HG03039 (cell line): Measurements from ENCODE around the gene YWHAE.
"Not testable (repeated sequence)": the region's sequence is repeated elsewhere in the genome, so short reads cannot be mapped to it uniquely, and the experiment has no call there.

ENCODE experiments used
- ATAC-seq: cut with Tn5 transposase; IDR thresholded peaks from one replicate; pipeline ENCODE4 v1.9.1; 2021; ENCODE audit warnings: mild to moderate bottlenecking, moderate library complexity; ENCODE audit not compliant: unreplicated experiment

YWHAE gene

DNA sequence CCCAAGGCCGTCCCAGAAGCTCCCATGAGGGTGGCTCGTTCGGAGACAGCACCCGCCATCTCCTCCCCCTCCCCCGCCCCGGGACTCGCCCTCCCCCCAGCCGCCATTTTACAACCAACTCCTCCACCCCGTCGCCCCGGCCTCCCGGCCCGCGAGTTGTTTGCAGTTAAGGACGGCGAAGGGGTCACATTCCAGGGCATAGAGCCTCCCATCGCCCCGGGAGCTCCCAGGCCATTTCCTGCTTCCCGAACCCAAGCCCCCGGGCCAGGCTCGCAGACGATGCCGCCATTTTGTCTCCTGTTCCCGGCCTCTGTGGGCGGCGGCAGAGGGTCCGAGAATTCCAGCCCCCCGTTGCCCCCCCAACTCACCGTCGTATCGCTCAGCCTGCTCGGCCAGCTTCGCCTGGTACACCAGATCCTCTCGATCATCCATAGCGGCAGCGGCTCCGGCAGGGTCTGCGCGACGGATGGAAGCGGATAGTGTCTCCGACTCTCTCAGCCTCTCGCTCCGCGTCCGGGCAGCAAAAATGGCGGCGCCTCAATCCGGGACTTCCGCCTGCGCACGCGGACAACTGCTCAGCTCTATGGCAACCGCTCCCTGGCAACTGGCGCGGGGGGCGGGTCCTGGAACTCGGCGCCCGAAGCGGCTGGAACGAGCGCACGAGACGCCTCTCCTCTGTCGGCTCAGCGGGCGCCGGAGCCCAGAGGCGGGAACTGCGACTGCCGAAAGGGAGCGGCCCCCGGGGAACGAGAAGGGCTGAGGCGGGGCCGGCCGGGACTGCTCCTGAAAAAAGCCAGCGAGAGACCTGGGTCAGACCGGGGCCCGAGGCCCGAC, at the start of gene YWHAE:
Gene YWHAE (minus strand): TSS at position 544 of the 834 bp plus-strand sequence. CDS start 112 bp downstream, at position 432.
- peak; percentile 83 for ATAC-seq

DNA sequence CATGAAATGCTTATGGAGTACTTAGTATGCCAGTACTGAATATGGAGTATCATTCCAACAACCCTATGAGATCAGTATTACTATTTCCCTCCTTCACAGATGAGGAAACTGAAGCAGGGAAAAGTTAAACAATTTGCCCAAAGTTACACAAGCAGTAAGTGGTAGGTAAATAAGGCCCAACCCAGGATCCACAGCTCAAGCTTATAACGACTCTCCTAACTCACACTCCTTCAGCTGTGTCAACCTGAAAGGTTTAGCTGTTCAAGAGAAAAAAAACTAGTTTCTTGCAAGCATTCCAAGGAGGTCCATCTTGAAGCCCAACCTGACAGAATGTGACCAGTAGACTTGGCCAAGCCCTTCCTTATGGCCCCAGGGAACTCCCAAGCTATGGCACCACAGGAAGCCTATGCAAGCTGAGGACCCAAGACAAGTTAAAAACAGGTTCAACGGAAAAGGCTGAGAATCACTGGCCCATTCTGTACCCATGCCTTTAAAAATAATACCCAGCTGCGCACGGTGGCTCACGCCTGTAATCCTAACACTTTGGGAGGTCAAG, 49.5 kb upstream of the YWHAE start:
- no peak for ATAC-seq

DNA sequence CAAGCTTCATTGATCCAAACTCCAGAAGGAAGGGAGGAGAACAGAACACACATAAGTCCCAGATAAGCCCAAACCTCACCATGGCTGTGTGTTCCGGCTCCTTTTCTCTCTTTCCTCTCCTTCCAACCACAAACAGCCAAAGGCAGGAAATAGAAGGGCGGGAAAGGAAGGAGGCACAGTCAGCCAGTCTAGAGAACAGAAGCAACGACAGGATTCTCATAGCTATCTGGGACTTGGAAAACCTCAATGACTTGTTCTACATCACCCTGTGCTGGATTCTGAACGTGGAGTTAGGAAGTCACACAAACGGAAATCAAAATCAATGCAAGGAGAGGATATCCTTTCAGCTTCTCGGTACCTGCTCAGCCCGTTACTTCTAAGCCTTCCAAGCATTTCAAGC, 47.0 kb upstream of the YWHAE start:
- no peak for ATAC-seq

DNA sequence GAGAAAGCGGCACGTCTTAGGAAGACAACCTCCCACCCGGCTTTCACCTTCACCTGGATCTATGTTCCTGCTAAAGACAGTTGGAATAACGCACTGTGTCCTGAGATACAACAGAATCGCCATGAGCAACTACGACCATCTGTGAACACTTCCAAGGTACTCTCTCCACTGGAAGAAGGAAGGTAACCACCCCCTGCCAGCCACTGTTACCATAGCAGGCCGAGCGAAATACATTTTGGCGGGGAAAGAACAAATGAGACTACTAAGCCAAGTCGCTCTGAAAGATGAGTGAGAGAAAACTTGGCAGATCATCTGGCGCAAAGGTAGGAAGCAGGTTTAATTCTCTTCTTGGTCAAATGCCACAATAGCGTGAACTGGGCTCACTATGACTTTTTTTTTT, 46.2 kb upstream of the YWHAE start:
- ATAC-seq, result no peak

DNA sequence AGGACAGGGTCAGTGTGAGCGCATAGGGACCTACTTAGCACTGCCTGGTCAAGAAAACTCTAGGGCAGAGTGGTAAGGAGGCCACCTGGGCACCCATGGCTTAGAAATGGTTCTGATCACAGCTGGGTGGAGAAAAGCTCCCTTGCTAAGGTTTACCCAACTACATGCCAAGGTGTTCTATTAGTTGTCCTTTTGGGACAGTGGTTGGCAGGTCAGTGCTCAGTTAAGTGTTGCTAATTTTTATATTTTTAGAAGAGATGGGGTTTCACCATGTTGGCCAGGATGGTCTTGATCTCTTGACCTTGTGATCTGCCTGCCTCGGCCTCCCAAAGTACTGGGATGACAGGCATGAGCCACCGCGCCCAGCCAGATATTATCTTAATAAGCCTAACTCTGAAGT, 45.7 kb upstream of the YWHAE start:
- not testable (repeated sequence) for ATAC-seq

DNA sequence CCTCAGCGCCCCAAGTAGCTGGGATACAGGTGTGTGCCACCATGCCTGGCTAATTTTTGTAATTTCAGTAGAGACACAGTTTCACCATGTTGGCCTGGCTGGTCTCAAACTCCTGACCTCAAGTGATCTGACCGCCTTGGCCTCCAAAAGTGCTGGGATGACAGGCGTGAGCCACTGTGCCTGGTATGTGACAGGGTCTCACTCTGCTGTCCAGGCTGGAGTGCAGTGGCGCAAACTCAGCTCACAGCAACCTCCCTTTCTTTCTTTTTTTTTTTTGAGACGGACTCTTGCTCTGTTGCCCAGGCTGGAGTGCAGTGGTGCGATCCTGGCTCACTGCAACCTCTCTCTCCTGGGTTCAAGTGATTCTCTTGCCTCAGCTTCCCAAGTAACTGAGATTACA, 42.7 kb upstream of the YWHAE start:
- not testable (repeated sequence) for ATAC-seq

DNA sequence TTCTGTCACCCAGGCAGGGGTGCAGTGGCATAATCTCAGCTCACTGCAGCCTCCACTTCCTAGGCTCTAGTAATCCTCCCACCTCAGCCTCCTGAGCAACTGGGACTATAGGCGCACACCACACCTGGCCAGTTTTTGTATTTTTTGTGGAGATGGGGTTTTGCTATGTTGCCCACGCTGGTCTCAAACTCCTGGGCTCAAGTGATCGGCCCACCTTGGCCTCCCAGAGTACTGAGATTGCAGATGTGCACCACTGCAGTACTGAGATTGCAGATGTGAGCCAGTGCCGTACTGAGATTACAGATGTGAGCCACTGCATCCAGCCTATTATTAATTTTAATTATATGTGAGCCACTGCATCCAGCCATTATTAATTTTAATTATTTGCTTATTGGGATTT, 42.2 kb upstream of the YWHAE start:
- no peak for ATAC-seq

DNA sequence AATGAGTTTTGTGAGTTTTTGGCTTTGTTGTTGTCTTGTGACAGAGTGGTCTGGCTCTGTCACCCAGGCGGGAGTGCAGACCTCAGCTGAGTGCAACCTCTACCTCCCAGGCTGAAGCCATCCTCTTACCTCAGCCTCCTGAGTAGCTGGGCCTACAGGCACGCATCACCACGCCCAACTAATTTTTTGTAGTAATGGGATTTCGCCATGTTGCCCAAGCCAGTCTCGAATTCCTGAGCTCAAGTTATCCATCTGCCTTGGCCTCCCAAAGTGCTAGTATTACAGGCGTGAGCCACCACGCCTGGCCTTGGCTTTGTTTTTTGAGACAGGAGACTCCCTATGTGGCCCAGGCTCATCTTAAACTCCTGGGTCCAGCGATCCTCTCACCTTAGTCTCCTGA, 40.9 kb upstream of the YWHAE start:
- ATAC-seq, result no peak

DNA sequence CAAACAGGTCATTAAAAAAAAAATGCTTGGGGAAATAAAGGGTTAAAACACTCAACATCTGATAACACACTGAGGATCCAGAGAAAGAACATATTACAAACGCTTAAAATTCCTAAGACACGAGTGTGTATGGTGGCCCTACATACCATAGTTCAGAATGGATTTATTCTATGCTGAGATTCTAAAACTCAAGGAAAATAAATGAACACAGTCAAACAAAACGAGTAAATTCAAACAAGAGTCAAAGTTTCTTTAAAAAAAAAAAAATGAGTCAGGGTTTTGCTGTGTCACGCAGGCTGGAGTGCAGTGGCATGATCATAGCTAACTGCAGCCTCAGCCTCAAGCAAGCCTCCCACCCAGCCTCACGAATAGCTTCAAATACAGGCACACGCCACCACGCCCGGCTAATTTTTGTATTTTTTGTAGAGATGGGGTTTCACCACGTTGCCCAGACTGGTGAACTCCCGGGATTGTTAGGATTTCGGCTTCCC, 38.6 kb upstream of the YWHAE start:
- no peak for ATAC-seq

DNA sequence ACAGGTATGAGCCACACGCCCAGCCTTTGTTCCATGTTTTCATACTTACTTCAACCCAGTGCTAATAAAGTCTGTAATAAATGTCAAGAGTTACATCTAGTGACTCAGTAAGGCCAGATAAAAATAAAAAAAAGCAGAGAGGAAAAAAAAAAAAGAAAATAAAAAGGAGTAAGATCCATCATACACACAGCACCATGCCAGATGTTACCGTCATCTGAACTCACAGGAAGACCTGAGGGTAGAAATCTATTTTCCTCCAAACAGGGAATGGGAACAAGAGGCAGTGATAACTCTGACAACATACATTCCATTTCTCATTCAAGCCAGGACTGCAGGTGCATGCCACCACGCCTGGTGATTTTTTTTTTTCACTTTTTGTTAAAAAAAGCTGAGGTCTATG, 35.3 kb upstream of the YWHAE start:
- no peak for ATAC-seq

DNA sequence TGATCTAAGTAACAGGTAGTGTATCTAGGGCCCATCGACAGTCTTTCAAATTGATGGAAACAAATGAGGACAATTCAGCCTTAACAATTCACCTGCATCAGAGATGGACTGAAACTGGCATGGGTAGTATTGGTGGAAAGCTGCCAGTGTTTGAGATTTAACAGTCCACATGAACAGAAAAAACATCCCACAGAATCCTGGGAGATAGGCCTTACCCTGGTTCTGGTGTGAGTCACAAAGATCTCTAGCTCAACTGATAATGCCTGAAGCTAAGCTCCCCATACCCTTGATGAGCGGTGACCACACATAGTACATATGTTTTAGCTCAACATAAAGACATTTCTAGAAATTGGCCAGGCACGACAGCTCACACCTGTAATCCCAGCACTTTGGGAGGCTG, 34.1 kb upstream of the YWHAE start:
- ATAC-seq, result no peak

DNA sequence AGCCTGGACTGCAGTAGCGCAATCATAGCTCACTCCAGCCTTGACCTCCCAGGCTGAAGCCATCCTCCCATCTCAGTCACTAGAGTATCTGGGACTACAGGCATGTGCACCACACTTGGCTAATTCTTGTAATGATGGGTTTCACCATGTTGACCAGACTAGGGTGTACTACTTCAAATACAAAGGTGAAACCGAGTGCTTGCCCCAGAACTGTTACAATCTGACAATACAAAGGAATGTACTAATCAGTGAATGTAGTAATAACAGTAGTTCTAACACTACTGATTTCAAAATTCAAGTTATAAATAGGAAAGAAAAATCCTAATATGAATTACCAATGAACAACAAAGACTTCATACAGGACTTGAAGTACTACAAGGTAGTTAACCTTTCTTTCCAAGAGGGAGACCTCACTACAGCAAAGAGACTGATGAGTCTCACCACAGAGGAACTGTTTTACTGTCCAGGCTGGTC, 31.6 kb upstream of the YWHAE start:
- no peak for ATAC-seq

DNA sequence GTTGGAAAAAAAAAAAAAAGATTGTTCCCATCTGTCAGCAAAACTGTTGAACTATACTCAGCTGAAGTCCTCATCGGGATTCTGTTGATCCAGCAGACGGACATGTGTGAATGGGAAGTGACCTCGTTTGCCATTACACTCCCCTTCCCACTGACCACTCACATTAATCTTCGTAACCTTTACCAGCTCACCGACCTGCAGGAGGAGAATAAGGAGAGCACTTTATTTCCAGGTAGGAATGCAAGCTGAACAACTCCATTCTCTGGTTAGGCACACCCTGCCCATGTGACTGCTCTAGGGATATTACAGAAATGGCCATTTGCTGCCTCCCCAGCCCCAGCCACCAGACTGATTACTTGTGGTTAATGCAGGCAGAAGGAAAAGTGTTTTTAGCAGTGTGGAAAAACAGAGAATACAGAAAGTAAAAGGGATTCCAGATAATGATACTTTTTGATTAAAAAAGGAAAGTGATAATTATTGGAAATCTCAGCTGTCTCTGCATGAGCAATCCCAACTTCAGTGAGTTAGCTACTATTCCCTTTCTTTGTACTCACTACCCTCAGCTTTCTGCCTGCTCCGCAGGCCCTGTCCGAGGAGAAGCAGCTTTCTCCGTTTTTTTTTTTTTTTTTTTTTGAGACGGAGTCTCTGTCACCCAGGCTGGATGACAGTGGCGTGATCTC, 23.6 kb upstream of the YWHAE start:
- ATAC-seq, result no peak

DNA sequence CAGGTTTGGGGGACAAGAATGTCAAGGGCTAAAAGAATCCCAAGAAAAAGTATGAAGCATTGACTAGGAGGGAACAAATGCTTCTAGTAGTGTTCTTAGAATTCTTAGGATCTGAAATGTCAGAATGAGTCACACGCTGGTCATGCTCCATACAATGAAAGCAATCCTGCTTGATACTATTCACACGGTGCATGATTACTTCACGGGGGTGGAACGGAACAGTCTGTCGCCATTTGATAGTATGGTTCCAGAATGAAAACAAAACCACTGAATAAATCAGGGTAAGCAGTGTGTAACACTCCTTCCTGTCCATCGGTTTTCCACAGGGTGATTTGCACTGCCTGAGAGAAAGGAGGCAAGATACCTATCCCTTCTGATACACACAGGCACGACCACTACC, 22.9 kb upstream of the YWHAE start:
- no peak for ATAC-seq

DNA sequence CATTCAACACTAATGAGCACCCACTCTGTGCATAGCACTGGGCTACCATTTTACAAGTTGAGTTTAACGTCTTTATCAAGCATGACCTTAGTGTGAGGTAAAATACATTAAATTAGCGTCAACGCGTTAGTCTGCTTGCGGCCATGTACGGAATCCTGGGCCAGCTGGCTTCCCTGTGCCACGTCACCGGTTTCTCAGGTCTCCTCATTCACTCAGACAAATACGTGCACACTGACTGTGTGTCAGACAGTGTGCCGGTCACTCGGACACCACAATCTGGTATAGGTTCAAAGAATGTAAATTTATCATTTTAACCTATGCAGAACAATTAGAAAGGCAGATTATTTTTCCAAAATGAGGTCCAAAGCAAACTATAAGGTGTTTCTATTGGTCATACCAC, 21.4 kb upstream of the YWHAE start:
- ATAC-seq, result no peak

DNA sequence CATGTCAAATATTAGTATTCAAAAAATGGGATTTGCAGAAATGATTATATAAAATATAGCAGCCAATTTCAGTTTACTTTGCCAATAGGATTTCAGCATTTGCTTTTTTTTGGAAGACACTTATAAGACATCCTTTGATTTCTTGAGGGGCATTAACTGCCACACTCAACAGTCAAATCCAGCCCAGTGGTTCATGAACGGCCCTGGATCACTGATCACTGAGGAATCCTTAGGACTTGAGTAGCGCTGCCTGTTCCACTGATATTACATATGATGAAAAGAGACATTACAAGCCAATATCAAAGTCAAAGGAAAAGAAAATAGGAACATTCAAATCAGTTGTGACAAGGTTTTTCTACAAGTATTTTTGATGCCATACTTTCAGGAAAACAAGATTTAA, 21.0 kb upstream of the YWHAE start:
- no peak for ATAC-seq

DNA sequence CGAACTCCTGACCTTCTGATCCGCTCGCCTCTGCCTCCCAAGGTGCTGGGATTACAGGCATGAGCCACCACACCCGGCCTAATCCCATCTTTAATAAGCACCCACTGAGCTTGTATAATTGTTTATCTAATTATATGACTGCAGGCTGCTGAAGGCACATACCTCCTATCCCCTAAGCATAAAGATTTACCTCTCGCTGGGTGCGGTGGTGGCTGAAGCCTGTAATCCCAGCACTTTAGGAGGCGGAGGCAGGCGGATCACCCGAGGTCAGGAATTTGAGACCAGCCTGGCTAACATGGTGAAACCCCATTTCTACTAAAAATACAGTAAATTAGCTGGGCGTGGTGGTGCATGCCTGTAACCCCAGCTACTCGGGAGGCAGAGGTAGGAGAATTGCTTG, 20.1 kb upstream of the YWHAE start:
- ATAC-seq, result no peak

DNA sequence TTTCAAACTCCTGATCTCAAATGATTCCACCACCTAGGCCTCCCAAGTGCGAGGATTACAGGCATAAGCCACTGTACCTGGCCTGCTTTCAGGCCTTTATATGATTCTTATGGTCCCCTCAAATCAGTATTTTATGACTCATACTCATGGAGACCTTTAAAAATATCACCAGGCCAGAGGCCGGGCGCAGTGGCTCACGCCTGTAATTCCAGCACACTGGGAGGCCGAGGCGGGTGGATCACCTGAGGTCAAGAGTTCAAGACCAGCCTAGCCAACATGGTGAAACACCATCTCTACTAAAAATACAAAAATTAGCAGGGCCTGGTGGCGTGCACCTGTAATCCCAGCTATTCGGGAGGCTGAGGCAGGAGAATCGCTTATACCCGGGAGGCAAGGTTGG, 18.5 kb upstream of the YWHAE start:
- ATAC-seq, result not testable (repeated sequence)

DNA sequence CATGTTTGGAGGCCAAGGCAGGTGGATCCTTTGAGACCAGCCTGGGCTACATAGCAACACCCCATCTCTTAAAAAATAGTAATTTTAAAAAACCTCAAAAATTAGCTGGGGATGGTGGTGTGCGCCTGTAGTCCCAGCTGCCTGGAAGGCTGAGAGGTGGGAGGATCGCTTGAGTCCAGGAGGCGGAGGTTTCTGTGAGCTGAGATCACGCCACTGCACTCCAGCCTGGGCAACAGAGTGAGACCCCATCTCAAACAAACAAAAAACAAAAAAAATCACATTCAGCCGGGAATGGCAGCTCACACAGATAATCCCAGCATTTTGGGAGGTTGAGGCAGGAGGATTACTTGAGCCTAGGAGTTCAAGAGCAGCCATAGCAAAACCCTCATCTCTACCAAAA, 16.4 kb upstream of the YWHAE start:
- ATAC-seq, result no peak

DNA sequence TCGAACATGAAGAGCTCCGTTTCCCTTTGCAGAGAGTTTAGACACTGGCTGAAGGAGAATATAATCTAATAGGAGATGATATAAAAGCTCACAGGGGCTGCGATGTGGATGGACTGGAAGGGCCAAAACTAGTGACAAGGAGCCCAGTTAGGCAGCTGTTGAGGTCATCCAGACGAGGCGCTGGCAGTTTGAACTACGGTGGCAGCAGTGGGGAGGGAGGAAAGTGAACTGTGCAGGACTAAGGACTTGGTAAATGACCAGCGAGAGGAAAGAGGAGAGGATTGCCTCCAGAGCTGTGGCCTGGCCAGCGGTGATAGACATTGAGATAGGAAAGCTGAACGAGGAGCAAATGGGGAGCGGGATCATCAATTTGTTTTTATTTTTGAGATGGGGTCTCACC, 14.6 kb upstream of the YWHAE start:
- no peak for ATAC-seq

DNA sequence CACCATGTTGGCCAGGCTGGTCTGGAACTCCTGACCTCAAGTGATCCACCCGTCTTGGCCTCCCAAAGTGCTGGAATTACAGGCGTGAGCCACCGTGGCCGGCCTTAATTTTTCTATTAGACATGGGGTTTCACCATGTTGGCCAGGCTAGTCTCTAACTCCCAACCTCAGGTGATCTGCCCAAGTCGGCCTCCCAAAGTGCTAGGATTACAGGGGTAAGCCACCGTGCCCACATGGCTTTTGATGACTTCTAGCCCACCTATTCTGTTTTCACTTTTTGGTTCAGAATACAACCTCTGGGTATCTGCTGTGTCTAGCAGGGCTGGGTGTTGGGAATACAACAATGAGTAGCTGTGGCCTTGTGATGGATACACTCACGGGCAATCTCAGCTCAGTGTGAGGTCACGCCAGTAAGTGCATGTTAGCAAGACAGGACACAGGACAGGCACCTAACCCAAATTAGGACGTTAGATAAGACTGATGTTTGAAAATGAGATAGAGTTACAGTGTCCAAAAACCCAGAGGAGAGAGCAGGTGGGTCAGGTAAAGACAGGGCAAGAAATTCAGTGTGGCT, 14.1 kb upstream of the YWHAE start:
- ATAC-seq, result no peak
